Measurements from ENCODE around the gene GMDS. TPM values are rescaled to one million over a fixed set of nuclear protein-coding genes. Genes with fewer than 3 reads are reported as not detected.

Gene GMDS
- total RNA-seq, 4 donors from 2014 or later: 3.4 to 7.2 (median 4.6) TPM

GRCh38 chr6:1619098-1619672 is 626.2 kb downstream of the GMDS start:
- Histone ChIP-seq H3K4me3 (peak overlapping the region in 2 of 4 donors; percentile 26 to 38), H3K9me3 (no peaks in the 10 kb centered on the region), H3K27ac (no peak overlapping the region), H3K36me3 (no peaks in the 10 kb centered on the region), H3K27me3 (peaks cover 38 to 74% (median 57%) of the 10 kb centered on the region in 3 donors), H3K4me1 (peaks cover 0 to 6% of the 10 kb centered on the region in 2 donors)
- TF ChIP-seq POLR2A (IDR thresholded peaks at IDR 0.05): no peak
- TF ChIP-seq, protein P1, sequence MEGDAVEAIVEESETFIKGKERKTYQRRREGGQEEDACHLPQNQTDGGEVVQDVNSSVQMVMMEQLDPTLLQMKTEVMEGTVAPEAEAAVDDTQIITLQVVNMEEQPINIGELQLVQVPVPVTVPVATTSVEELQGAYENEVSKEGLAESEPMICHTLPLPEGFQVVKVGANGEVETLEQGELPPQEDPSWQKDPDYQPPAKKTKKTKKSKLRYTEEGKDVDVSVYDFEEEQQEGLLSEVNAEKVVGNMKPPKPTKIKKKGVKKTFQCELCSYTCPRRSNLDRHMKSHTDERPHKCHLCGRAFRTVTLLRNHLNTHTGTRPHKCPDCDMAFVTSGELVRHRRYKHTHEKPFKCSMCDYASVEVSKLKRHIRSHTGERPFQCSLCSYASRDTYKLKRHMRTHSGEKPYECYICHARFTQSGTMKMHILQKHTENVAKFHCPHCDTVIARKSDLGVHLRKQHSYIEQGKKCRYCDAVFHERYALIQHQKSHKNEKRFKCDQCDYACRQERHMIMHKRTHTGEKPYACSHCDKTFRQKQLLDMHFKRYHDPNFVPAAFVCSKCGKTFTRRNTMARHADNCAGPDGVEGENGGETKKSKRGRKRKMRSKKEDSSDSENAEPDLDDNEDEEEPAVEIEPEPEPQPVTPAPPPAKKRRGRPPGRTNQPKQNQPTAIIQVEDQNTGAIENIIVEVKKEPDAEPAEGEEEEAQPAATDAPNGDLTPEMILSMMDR (IDR thresholded peaks at IDR 0.05 in 4 of 5, conservative IDR thresholded peaks at IDR 0.05 in 1 of 5): no peak
- DNase-seq (no peak), ATAC-seq (no peak)
- intact Hi-C loops (cut with DNase I; ENCODE audit: low total_unique reads) (no loop called here), in situ Hi-C loops (cut with MboI; ENCODE audit: low sequenced_read_pairs in 4 of 4) (loop anchor here in 1 of 4 donors (25.0 kb wide), 1 partner anchor 493 kb away; no protein-coding TSS in a partner anchor)

DNA sequence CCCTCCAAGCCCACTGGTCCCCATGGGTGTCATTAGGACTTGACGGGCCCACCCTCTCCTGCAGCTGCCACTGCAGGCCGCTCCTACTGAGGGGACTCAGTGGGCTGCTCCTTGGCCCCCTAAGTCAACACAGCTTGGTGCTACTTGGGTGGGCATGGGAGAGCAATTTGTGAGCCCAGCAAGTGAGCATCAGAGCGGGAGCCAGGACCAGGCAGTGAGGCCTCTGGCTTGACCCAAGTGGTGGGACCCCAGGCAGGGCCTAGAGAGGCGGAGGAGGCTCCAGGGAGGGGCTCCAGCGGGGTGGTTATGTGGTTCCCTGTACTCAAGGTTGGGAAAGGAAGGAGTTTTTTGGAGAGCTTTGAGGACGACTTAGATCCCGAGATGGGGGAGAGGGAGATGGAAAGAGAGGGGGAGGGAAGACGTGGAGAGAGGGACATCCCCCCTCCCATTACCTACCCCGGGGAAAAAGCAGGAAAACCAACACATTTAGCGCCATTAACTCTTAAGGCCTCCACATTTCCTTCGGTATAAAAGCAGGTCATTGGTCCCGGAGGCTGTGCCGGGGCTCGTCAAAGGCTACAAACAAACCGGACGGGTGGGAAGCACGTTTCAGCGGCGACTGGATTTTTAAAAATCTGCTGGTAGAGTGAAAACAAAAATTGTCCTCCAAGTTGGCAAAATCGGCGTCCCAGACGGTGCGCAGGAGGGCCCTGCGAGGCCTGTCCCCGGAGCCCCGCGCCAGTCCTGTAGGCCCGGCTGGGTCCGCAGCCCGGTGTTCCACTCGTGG is 626.9 kb downstream of the GMDS start:
- peaks cover 38 to 75% (median 57%) of the 10 kb centered on the region in 3 donors for H3K27me3 ChIP-seq
- H3K9me3 ChIP-seq: no peaks in the 10 kb centered on the region
- no peaks in the 10 kb centered on the region for H3K36me3 ChIP-seq
- no peak for ATAC-seq
- peaks cover 0 to 5% of the 10 kb centered on the region in 2 donors for H3K4me1 ChIP-seq
- intact Hi-C loops (cut with DNase I; ENCODE audit: low total_unique reads): no loop called here
- no peak overlapping the region for H3K27ac ChIP-seq
- H3K4me3 ChIP-seq: no peak overlapping the region
- TF ChIP-seq, protein P1 (IDR thresholded peaks at IDR 0.05 in 4 of 5, conservative IDR thresholded peaks at IDR 0.05 in 1 of 5): no peak
- TF ChIP-seq POLR2A (IDR thresholded peaks at IDR 0.05): no peak
- DNase-seq: no peak
- in situ Hi-C loops (cut with MboI; ENCODE audit: low sequenced_read_pairs in 4 of 4): loop anchor here in 1 of 4 donors (25.0 kb wide), 1 partner anchor 494 kb away; no protein-coding TSS in a partner anchor

GRCh38 chr6:1617466-1618310 is 627.7 kb downstream of the GMDS start:
- Histone ChIP-seq H3K27me3 (peaks cover 43 to 77% (median 57%) of the 10 kb centered on the region in 3 donors), H3K4me1 (peaks cover 0 to 5% of the 10 kb centered on the region in 2 donors), H3K27ac (no peak overlapping the region), H3K36me3 (no peaks in the 10 kb centered on the region), H3K9me3 (no peaks in the 10 kb centered on the region), H3K4me3 (no peak overlapping the region)
- DNase-seq (no peak), ATAC-seq (no peak)
- no peak for TF ChIP-seq POLR2A (IDR thresholded peaks at IDR 0.05)
- TF ChIP-seq, protein P1 (IDR thresholded peaks at IDR 0.05 in 4 of 5, conservative IDR thresholded peaks at IDR 0.05 in 1 of 5): no peak
- in situ Hi-C loops (cut with MboI; ENCODE audit: low sequenced_read_pairs in 4 of 4): loop anchor here in 1 of 4 donors (25.0 kb wide), 1 partner anchor 495 kb away; no protein-coding TSS in a partner anchor
- intact Hi-C loops (cut with DNase I; ENCODE audit: low total_unique reads): no loop called here

GRCh38 chr6:1616701-1617463 is 628.5 kb downstream of the GMDS start:
- Histone ChIP-seq H3K9me3 (no peaks in the 10 kb centered on the region), H3K4me3 (no peak overlapping the region), H3K27ac (no peak overlapping the region), H3K4me1 (peaks cover 5 to 7% of the 10 kb centered on the region in 2 donors), H3K36me3 (no peaks in the 10 kb centered on the region), H3K27me3 (peaks cover 51 to 85% (median 58%) of the 10 kb centered on the region in 3 donors)
- TF ChIP-seq, protein P1 (IDR thresholded peaks at IDR 0.05 in 4 of 5, conservative IDR thresholded peaks at IDR 0.05 in 1 of 5): no peak
- TF ChIP-seq POLR2A (IDR thresholded peaks at IDR 0.05): no peak
- intact Hi-C loops (cut with DNase I; ENCODE audit: low total_unique reads): no loop called here
- DNase-seq (no peak), ATAC-seq (no peak)
- in situ Hi-C loops (cut with MboI; ENCODE audit: low sequenced_read_pairs in 4 of 4): loop anchor here in 1 of 4 donors (25.0 kb wide), 1 partner anchor 495 kb away; no protein-coding TSS in a partner anchor

All from gastrocnemius medialis (tissue), 4 donors.